Neural cell (in vitro differentiated cells): Measurements from ENCODE around the gene CLCNKB. TPM values are rescaled to one million over a fixed set of nuclear protein-coding genes. Genes with fewer than 3 reads are reported as not detected.
"Not testable (repeated sequence)": the region's sequence is repeated elsewhere in the genome, so short reads cannot be mapped to it uniquely, and the experiment has no call there.

Source experiments
- H2AFZ ChIP-seq: fragments of 200-600, 300-800 bp; sonication (generic), shearing (Covaris generic); 2 replicates; pipeline ENCODE4 v1.6.0; 2014; ENCODE audit warnings: low read depth, mild to moderate bottlenecking, antibody characterized with exemption, low read length, moderate library complexity
- H3F3A ChIP-seq: fragments of 200-600 bp; shearing (Covaris generic); 2 replicates; pipeline ENCODE4 v1.6.1; 2016; ENCODE audit warnings: mild to moderate bottlenecking, moderate library complexity, mixed read lengths, antibody characterized with exemption, low read length; ENCODE audit not compliant: insufficient read depth, poor library complexity, severe bottlenecking
- H3K27ac ChIP-seq: fragments of 200-600, 300-800 bp; sonication (generic), shearing (Covaris generic); 2 replicates; pipeline ENCODE4 v1.5.1; 2014; ENCODE audit warnings: mild to moderate bottlenecking, low read length, moderate library complexity
- H3K27me3 ChIP-seq: fragments of 300-800, 200-600 bp; sonication (generic), shearing (Covaris generic); 2 replicates; pipeline ENCODE4 v1.6.0; 2014; ENCODE audit warnings: mild to moderate bottlenecking, low read depth, low read length, moderate library complexity; ENCODE audit not compliant: insufficient read depth
- H3K36me3 ChIP-seq: fragments of 300-800, 200-600 bp; sonication (generic), shearing (Covaris generic); 2 replicates; pipeline ENCODE4 v1.5.1; 2014; ENCODE audit warnings: mild to moderate bottlenecking, antibody characterized with exemption, low read length, moderate library complexity; ENCODE audit not compliant: insufficient read depth
- H3K4me2 ChIP-seq: fragments of 300-800, 200-600 bp; sonication (generic), shearing (Covaris generic); 2 replicates; pipeline ENCODE4 v1.6.0; 2014; ENCODE audit warnings: mild to moderate bottlenecking, low read length
- H3K4me3 ChIP-seq: fragments of 300-800, 200-600 bp; sonication (generic), shearing (Covaris generic); 2 replicates; pipeline ENCODE4 v1.5.1; 2014; ENCODE audit warnings: mild to moderate bottlenecking, low read length, moderate library complexity
- H3K79me2 ChIP-seq: fragments of 200-600 bp; shearing (Covaris generic); replicated peaks from 2 replicates; pipeline ENCODE4 v1.6.0; 2014; ENCODE audit warnings: mild to moderate bottlenecking, low read length, moderate library complexity; ENCODE audit not compliant: insufficient read depth
- H3K9ac ChIP-seq: fragments of 300-800, 200-600 bp; sonication (generic), shearing (Covaris generic); 2 replicates; pipeline ENCODE4 v1.6.1; 2016; ENCODE audit warnings: mild to moderate bottlenecking, low read length, mixed read lengths
- H3K9me2 ChIP-seq: fragments of 200-600 bp; shearing (Covaris generic); 2 replicates; pipeline ENCODE4 v1.6.1; 2016; ENCODE audit warnings: mild to moderate bottlenecking, low read length, mixed read lengths; ENCODE audit not compliant: insufficient read depth
- H3K9me3 ChIP-seq: fragments of 200-600, 300-800 bp; sonication (generic), shearing (Covaris generic); 2 replicates; pipeline ENCODE4 v1.6.1; 2016; ENCODE audit warnings: mild to moderate bottlenecking, mixed run types, low read length, moderate library complexity, mixed read lengths
- H4K20me1 ChIP-seq: fragments of 200-600 bp; shearing (Covaris generic); 2 replicates; pipeline ENCODE4 v1.6.1; 2016; ENCODE audit warnings: mild to moderate bottlenecking, mixed run types; ENCODE audit not compliant: insufficient read depth
- EP300 ChIP-seq: fragments of 450-650 bp; conservative IDR thresholded peaks from 2 replicates; pipeline ENCODE4 v1.6.1; 2014; ENCODE audit warnings: antibody characterized with exemption, mild to moderate bottlenecking, moderate library complexity; ENCODE audit not compliant: poor library complexity, severe bottlenecking
- EZH2 ChIP-seq: fragments of 200-600, 300-800 bp; shearing (Covaris generic), sonication (generic); IDR thresholded peaks from 2 replicates; pipeline ENCODE4 v1.6.1; 2014; ENCODE audit warnings: antibody characterized with exemption, low read length, borderline replicate concordance, mild to moderate bottlenecking; ENCODE audit not compliant: insufficient read depth, poor library complexity, severe bottlenecking
- MXI1 ChIP-seq: fragments of 450-650 bp; conservative IDR thresholded peaks from 2 replicates; pipeline ENCODE4 v1.6.1; 2014; ENCODE audit warnings: antibody characterized with exemption, mild to moderate bottlenecking; ENCODE audit not compliant: poor library complexity, severe bottlenecking
- POLR2AphosphoS5 ChIP-seq: IDR thresholded peaks from 2 replicates; pipeline ENCODE4 v1.6.1; 2012
- RAD21 ChIP-seq: fragments of 450-650 bp; conservative IDR thresholded peaks from 2 replicates; pipeline ENCODE4 v1.6.1; 2014; ENCODE audit warnings: antibody characterized with exemption, mild to moderate bottlenecking, moderate library complexity
- SMC3 ChIP-seq: fragments of 450-650 bp; conservative IDR thresholded peaks from 2 replicates; pipeline ENCODE4 v1.6.1; 2014; ENCODE audit warnings: antibody characterized with exemption, mild to moderate bottlenecking, moderate library complexity; ENCODE audit not compliant: poor library complexity
- TAF1 ChIP-seq: IDR thresholded peaks from 2 replicates; pipeline ENCODE4 v1.6.1; 2012; ENCODE audit warnings: low read depth
- polyA plus RNA-seq: library from polyadenylated mRNA; depleted of rRNA; stranded (reverse); fragments of >200 nt; gene quantifications from 2 replicates; pipeline ENCODE4 v1.2.3, GENCODE V29; 2014
- TF ChIP-seq, protein P1 (sequence below): fragments of 450-650 bp; IDR thresholded peaks from 2 replicates; pipeline ENCODE4 v1.5.1; 2014; ENCODE audit warnings: antibody characterized with exemption, mild to moderate bottlenecking, moderate library complexity; ENCODE audit not compliant: poor library complexity, severe bottlenecking
- TF ChIP-seq, protein P2 (sequence below): IDR thresholded peaks from 2 replicates; pipeline ENCODE4 v1.6.1; 2012; ENCODE audit warnings: borderline replicate concordance

CLCNKB gene
- polyA plus RNA-seq, 1 donor from 2014 or later: not detected

DNA sequence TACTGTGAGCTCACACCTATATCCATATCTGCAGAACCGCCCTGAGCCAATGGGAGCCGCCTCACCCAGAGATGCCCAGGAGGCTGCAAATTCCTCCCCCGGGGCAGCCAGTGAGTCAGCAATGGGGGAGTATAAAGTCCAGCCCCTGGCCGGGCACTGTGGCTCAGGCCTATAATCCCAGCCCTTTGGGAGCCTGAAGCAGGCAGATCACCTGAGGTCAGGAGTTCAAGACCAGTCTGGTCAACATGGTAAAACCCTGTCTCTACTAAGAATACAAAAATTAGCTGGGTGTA, 5.0 kb upstream of the CLCNKB start:
- no peaks in the 10 kb centered on the region for H3K9me3 ChIP-seq
- H3K9me2 ChIP-seq: no peaks in the 10 kb centered on the region
- H3K9ac ChIP-seq: no peak overlapping the region
- no peak overlapping the region for H3K4me2 ChIP-seq
- H3K27ac ChIP-seq: no peak overlapping the region
- no peaks in the 10 kb centered on the region for H3K36me3 ChIP-seq
- TF ChIP-seq RAD21: no peak
- no peak for TF ChIP-seq TAF1
- TF ChIP-seq, protein P1, sequence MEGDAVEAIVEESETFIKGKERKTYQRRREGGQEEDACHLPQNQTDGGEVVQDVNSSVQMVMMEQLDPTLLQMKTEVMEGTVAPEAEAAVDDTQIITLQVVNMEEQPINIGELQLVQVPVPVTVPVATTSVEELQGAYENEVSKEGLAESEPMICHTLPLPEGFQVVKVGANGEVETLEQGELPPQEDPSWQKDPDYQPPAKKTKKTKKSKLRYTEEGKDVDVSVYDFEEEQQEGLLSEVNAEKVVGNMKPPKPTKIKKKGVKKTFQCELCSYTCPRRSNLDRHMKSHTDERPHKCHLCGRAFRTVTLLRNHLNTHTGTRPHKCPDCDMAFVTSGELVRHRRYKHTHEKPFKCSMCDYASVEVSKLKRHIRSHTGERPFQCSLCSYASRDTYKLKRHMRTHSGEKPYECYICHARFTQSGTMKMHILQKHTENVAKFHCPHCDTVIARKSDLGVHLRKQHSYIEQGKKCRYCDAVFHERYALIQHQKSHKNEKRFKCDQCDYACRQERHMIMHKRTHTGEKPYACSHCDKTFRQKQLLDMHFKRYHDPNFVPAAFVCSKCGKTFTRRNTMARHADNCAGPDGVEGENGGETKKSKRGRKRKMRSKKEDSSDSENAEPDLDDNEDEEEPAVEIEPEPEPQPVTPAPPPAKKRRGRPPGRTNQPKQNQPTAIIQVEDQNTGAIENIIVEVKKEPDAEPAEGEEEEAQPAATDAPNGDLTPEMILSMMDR: no peak
- no peak for TF ChIP-seq EP300
- no peak for TF ChIP-seq MXI1
- no peak for TF ChIP-seq POLR2AphosphoS5
- no peak for TF ChIP-seq EZH2
- TF ChIP-seq SMC3: no peak
- TF ChIP-seq, protein P2, sequence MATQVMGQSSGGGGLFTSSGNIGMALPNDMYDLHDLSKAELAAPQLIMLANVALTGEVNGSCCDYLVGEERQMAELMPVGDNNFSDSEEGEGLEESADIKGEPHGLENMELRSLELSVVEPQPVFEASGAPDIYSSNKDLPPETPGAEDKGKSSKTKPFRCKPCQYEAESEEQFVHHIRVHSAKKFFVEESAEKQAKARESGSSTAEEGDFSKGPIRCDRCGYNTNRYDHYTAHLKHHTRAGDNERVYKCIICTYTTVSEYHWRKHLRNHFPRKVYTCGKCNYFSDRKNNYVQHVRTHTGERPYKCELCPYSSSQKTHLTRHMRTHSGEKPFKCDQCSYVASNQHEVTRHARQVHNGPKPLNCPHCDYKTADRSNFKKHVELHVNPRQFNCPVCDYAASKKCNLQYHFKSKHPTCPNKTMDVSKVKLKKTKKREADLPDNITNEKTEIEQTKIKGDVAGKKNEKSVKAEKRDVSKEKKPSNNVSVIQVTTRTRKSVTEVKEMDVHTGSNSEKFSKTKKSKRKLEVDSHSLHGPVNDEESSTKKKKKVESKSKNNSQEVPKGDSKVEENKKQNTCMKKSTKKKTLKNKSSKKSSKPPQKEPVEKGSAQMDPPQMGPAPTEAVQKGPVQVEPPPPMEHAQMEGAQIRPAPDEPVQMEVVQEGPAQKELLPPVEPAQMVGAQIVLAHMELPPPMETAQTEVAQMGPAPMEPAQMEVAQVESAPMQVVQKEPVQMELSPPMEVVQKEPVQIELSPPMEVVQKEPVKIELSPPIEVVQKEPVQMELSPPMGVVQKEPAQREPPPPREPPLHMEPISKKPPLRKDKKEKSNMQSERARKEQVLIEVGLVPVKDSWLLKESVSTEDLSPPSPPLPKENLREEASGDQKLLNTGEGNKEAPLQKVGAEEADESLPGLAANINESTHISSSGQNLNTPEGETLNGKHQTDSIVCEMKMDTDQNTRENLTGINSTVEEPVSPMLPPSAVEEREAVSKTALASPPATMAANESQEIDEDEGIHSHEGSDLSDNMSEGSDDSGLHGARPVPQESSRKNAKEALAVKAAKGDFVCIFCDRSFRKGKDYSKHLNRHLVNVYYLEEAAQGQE: no peak
- H3K4me3 ChIP-seq: no peak overlapping the region
- H2AFZ ChIP-seq: no peak overlapping the region
- H3K79me2 ChIP-seq: no peaks in the 10 kb centered on the region
- H3K27me3 ChIP-seq: no peaks in the 10 kb centered on the region
- no peaks in the 10 kb centered on the region for H4K20me1 ChIP-seq
- H3F3A ChIP-seq: no peaks in the 10 kb centered on the region

DNA sequence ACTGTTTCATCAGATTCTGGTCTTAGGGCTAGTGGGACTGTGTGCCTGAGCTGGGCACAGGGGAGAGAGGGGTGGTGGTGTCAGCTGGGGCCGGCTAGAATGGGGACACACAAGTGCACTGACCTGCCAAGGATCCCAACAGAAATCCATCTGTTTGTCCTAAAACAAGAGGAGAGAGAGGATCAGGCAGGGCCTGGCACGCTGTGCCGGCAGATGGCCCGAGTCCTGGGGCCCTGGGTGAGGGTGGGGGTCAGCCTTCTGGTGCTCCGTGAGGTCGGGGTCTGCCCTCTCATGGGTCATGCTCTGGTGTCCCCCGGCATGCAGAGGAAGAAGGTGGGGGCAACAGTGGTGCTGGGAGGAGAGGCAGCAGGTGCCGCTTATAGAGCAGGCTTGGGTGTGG, 3.7 kb upstream of the CLCNKB start:
- H3K4me3 ChIP-seq, H3K9ac ChIP-seq, H3K9me3 ChIP-seq, H3K27ac ChIP-seq, H4K20me1 ChIP-seq, H3K27me3 ChIP-seq, H3K9me2 ChIP-seq, H3K4me2 ChIP-seq, H2AFZ ChIP-seq, H3K79me2 ChIP-seq, H3K36me3 ChIP-seq, H3F3A ChIP-seq: not testable (repeated sequence)

DNA sequence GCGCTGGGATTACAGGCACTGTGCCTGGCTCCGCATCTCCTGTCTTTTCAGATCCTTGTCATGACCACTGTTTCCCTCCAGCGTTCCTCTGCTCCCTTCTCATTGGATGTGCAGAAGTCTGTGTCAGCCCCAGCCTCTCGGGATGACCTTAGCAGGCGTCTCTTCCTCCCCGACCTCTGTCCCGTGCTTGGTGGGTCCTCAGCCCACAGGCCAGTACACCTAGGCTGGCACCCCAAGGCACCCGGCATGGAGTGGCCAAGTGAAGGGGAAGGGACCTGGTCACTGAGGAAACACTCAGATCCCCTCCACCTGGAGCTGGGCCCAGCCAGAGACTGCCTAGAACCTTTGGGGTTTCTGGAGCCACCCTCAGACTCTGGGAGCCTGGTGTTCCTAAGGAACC, 2.4 kb upstream of the CLCNKB start:
- Histone ChIP-seq H3K79me2 (no peaks in the 10 kb centered on the region), H3K9me2 (no peaks in the 10 kb centered on the region), H4K20me1 (no peaks in the 10 kb centered on the region), H3K4me2 (no peak overlapping the region), H3K9ac (no peak overlapping the region), H3F3A (no peaks in the 10 kb centered on the region), H3K9me3 (no peaks in the 10 kb centered on the region), H2AFZ (no peak overlapping the region), H3K27ac (no peak overlapping the region), H3K4me3 (no peak overlapping the region), H3K36me3 (no peaks in the 10 kb centered on the region), H3K27me3 (no peaks in the 10 kb centered on the region)
- TF ChIP-seq, protein P2: no peak
- TF ChIP-seq EP300: no peak
- no peak for TF ChIP-seq RAD21
- no peak for TF ChIP-seq POLR2AphosphoS5
- no peak for TF ChIP-seq SMC3
- no peak for TF ChIP-seq MXI1
- TF ChIP-seq TAF1: no peak
- TF ChIP-seq, protein P1: no peak
- TF ChIP-seq EZH2: no peak
